Embryonic facial prominence (tissue), 1 donor: ENCODE measurements around the gene UCP3.

Source experiments
- DNase-seq: peaks from one replicate; pipeline ENCODE4 v3.0.0-alpha.2; 2016; ENCODE audit errors: extremely low spot score

The UCP3 gene

DNA sequence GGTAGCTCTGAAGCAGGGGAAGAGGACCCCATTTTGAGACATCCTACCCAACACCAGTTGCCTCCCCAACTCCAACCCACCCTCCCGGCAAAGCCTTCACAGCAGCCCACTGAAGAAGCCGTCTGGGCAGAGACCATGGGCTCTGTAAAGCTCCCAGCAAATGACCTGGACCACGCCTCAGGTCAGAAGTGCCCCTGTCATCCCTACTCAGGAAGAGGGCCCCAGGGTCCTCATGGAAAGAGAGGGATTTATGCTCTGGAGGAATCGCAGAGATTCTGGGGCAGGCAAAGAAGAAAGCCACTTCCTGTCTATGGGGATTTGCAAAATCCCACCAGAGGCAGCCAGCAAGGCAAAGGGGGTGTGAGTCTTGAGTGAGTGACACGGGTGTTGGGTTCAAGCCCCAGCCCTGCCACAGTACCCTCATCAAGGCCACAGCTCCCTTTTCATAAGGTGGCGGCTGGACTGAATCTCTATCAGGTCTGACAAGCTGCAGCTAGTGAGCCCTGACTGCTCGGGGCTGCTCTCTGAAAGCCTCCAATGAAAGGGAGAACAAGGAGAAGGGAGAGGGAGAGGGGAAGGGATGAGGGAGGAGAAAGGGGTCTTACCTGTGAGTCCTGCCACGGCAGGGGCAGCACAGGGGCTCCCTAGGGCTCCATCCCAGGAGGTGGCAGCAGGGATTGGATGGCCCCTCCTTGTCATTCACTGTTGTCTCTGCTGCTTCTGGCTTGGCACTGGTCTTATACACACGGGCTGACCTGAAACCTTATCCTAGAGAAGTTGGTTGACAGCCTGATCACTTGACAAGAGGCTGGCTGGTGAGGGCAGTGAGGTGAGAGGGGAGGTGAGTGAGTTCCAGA lies at the start of gene UCP3:
Gene UCP3, minus strand, starts transcription at position 713 of the 857 bp plus-strand sequence. CDS start 2,043 bp downstream, outside the sequence.
- DNase-seq = no peak

DNA sequence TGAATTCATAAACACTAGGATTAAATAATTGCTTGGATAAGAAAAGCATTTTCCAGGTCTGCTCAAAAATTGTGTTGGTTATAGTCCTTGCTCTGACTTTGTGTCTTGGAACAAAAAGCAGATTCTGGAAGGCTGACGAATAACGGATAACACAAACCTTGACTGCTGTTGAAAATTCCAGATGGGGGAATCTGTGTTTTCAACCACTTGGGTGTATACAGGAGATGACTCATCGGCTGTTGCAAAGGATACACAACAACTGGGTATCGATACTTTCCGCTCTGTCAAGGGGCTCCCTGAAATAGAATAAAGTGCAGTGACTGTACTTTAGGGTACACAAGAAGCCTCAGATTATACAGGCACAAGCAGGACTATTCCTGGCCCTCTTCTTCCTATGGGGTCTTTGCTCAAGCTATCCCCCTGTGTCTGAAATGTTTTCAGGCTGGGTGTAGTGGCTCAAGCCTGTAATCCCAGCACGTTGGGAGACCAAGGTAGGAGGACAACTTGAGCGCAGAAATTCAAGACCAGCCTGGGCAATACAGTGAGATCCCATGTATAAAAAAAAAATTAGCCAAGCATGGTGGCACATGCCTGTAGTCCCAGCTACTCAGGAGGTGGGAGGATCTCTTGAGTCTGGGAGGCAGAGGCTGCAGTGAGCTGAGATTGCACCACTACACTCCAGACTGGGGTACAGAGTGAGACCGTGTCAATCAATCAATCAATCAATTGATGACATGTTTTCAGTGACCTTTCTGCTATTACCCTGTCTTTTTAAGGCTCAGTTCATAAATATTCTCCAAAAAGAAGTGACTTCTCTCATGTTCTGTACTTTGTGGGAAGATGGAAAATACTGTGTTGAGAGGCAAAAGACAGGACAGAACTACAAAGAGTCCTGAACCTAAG lies 48.6 kb upstream of the UCP3 start:
- DNase-seq = no peak

- DNase-seq = no peak
Observed at GRCh38 chr11:74055938-74056337, 47.1 kb upstream of the UCP3 start.

DNA sequence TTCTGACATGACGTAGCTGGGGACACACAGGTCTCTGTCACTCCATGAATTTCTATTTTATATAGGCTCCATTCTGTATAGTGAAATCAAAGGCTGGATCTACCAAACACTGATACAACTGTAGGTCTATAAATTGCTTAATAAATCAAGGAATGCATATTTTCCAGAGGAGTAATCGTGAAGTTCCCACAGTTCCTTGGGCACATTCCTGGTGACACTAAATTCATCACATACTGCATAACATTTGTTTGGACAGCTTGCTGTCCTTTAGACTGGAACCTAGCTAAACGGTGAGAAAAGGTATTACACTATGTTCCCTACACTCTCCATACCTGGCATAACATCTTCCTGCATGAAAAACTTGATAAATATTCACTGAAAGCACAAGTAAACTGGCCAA lies 41.6 kb upstream of the UCP3 start:
- no peak for DNase-seq

- no peak for DNase-seq
Observed at GRCh38 chr11:74048993-74049392, 40.1 kb upstream of the UCP3 start.

DNA sequence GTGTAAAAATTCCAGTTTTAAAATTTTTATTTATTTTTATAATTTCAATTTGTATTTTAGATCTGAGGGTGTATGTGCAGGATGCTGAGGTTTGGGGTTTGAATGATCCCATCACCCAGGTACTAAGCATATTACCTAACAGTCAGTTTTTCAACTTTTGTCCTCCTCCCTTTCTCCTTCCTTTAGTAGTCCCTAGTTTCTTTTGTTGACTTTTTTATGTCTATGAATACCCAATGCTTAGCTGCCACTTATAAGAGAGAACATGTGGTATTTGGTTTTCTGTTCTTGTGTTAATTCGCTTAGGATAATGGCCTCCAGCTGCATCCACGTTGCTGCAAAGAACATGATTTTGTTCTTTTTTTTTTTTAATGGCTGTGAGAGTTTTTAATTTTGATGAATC lies 35.7 kb upstream of the UCP3 start:
- DNase-seq = no peak

GRCh38 chr11:74043450-74043849 lies 34.6 kb upstream of the UCP3 start:
- no peak for DNase-seq

DNA sequence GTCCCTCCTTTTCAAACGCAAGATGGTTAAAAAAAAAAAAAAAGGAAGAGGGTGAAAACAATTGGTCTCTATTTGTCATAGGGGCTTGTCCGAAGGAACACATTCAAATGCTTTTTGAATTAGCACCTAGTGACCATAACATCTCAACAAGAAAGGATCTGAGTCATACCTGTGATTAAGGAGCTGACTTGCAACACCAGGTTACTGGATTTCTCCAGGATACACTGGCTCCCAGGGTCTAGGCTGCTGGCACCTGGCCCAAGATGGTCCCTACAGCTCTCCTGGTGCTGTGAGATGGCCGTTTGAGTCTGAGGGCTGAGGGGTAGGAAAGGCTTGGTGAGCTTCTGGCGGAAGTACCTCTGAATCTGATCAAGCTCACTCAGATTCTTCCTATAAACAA lies 28.4 kb upstream of the UCP3 start:
- no peak for DNase-seq

- DNase-seq = no peak
Observed at GRCh38 chr11:74035264-74035663, 26.4 kb upstream of the UCP3 start.

DNA sequence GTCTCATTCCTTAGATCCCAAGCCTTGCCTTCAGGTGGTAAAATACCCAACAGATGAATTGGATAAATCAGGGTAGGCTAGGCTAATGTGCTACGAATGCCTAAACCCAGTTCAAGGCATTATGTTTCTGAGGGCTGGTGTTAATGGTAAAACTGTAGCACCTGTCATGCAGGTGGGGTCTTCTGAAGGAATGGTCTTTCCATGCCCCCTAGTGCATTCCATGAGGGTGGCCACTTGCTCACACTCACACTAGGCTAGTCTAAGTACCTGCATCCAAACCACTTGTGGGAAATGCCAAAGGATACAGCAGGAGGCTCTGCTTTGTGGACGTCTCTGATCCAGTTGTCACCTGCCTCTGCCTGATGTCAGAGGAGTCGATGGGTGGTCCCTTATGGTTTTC lies 24.2 kb upstream of the UCP3 start:
- no peak for DNase-seq

DNA sequence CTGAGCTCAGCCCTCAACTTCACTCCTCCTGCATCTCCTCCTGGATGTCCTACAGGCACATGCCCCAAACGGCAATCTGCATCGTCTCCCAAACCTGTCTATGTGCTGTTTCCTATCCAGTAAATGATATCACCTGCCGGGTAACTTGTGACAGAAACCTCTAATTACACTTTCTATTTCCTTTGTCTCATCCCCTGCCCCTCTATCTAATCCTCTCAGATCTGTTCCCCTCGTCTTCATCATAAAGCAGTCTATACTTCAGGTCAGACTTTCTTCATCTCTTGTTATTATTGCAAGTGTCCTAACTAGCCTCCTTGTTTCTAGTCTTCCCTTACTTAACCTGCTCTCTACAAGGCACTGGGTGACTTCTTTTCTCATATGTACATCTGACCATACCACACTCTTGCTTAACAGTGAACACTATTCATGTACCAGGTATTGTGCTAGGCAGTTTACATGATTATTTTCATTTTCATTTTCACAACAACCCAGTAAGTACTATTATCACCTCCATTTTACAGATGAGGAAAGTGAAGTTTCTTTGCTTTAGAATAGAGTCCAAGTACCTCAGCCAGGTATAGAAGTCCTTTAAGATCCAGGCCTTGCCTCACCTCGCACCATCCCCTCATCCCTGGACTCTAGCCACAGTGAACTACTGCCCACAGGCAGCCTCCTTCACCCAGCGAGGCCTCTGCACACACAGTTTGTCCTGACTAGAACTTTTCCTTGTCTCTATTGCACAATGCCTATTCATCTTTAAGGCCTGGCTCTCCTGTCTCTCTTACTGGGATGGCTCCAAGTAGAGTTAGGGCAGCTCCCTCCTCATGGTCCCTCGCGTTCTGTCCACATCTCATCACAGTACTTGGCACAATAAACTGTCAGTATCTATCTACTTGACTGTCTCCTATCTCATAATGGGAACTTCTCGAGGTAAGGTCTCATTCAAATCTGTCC lies 22.1 kb upstream of the UCP3 start:
- no peak for DNase-seq

- DNase-seq = no peak
Observed at GRCh38 chr11:74025467-74026166, 16.7 kb upstream of the UCP3 start.

DNA sequence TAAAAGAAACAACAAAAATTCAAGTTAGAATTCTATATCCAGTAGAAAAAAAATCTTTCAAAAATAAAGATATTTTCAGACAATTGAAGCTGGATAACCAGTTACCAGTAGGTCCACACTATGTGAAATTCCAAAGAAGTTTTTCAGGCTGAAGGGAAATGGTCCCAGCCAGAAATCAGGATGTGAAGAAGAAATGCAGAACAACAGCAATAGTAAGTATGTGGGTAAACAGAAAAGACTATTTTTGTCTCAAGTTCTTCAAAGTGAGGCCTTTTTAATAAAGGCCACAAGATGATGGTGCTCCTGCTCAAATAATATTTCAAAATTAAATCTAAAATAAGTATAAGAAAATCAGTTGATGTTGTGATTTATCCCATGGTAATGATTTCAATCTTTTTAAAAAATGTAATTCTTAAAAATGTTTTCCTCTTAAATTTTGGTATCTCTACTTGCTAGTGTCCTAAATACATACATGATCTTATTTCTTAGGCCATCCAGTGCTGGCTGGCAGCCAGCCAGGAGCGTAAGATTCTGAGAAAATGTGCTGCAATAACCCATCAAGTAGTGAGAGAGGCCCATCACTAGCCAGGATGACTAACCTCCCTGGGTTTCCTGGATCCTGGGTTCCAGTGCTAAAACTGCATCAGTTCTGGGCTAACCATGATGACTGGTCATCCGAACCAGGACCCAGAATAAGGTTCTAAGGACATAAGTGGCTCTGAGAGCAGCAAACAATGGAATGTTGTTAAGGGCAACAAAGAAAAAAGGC lies 15.6 kb upstream of the UCP3 start:
- DNase-seq = no peak

DNA sequence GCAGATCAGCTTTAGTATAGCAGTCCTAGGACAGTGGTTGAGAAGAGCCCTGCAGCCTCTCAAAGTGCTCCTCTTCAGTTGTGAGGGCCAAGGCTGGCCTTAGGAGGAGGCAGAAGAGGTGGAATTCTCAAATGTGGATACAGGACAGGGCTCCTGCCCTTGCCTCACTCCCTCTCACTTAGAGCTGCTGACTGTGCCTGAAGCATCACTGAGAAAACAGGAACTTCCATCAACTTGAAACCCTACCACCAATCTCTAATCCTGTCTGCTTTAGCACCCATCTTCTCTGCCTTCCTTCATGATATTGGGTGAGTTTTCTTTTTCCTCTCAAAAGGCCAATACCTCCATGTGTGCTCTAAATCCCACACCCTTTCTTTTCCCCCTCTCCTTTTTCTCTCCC lies 14.4 kb upstream of the UCP3 start:
- DNase-seq = no peak

DNA sequence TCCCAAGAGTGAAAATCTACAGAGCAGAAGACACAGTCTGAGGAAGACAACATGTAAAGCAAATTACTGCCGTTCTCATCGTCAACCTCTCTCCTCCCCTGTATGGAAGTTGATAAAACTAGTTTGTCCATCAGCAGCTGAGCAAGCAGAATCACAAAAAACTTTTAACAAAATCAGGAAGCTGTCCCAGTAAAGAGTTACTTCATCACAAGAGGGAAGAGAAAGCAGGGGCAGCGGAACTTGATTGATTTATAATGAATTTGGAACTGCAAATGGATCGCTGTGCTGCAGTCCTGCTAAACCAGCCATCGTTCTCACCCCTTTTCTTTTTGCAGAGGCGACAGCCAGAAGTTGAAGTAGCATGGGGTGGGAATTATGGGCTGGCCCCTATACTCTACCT lies 13.7 kb upstream of the UCP3 start:
- DNase-seq = no peak

- DNase-seq = no peak
Observed at GRCh38 chr11:74021998-74022397, 13.1 kb upstream of the UCP3 start.

DNA sequence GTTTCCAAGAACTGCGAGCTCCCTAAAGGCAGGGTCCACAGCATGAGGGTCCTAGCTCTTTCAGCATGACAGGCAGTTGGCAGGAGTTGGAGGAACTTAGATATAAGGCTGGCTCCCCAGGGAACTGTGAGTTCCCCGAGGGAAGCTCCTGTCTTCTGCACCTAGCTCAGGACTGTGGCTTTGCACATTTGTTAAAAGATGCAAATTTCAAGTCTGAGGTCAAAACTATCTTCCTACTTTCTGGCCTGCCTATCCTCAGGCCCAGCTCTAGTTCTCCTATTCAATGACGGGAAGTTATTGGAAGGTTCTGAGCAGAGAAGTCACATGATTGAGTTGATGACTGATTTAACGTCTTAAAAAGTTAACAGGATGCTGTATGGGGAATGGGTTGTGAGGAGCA lies 11.7 kb upstream of the UCP3 start:
- no peak for DNase-seq

DNA sequence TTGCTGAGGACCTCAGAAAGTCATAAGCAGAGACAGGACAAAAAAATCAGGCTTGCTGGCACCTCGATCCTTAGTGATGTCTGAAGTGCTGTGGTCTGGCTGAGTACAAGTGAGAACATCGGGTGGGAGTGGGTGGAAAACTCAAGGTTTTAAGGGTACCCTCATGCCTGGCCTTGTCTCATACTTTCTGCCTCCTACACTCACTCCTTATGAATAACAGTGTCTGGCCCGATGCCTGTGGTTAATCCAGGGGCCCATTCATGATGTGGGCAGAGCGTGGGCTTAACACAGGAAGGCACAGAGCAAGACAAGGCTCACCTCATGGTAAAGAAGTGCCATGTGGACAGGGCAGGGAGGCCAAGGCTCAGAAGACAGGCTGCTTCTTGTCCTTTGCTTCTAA lies 11.0 kb upstream of the UCP3 start:
- DNase-seq = no peak

DNA sequence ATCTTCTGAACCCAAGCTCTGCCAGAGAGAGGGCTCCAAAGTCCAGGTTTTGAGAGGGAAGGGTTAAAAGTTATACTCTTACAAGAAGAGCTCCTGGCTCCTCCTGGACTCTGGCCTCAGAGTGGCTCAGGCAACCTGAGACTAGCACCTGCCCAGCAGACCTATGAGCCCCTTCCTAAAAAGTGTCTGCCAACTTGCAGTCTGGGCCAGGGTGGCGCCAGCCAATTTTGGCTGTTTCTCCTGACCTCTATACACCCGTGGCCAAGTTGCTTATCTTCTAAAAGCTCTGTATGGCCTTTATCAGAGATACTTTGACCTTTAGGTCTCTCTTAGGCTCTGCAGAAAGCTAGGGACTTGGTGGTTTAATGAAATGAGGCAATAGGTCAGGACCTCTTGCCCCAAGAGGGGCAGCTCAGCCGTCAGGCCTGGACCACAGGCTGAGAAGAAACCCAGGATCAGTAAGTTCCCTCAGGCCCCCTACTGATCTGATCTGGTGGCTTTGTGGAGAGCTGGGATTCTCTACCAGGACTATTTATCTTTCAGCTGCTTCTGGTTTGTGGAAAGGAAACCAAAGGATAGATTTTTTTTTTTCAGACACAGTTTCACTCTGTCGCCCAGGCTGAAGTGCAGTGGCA lies 10.3 kb upstream of the UCP3 start:
- no peak for DNase-seq
